ENCODE measurements around the gene GH2. TPM values are rescaled to one million over a fixed set of nuclear protein-coding genes. Genes with fewer than 3 reads are reported as not detected.
A peak's percentile ranks its signal among the peaks of the same experiment; 100 is the strongest.
"Not testable (repeated sequence)": the region's sequence is repeated elsewhere in the genome, so short reads cannot be mapped to it uniquely, and the experiment has no call there.

Gene GH2
- total RNA-seq, 4 donors from 2014 or later = not detected

GRCh38 chr17:63925615-63926014 is 43.9 kb upstream of the GH2 start:
- intact Hi-C loops (cut with DNase I; ENCODE audit: low total_unique reads) = loop anchor here (10.0 kb wide), 1 partner anchor 99 kb away; the partner anchor contains the start of gene ICAM2
- in situ Hi-C loops (cut with MboI; ENCODE audit: low pct_ligation_motif_present in 1 of 4, low pct_unique_long_range_greater_than_20kb in 1 of 4, low sequenced_read_pairs in 3 of 4) = loop anchor here in 1 of 4 donors (10.0 kb wide), 1 partner anchor 99 kb away; the partner anchor contains the start of gene ICAM2
- TF ChIP-seq POLR2AphosphoS5 (IDR thresholded peaks at IDR 0.05) (no peak), CTCF (IDR thresholded peaks at IDR 0.05) (no peak), POLR2A (IDR thresholded peaks at IDR 0.05) (no peak), EP300 (IDR thresholded peaks at IDR 0.05; ENCODE audit: low read depth) (no peak)

GRCh38 chr17:63922402-63922801 is 40.7 kb upstream of the GH2 start:
- in situ Hi-C loops (cut with MboI; ENCODE audit: low pct_ligation_motif_present in 1 of 4, low pct_unique_long_range_greater_than_20kb in 1 of 4, low sequenced_read_pairs in 3 of 4) = loop anchor here in 3 of 4 donors (10.0 to 25.0 kb wide), 4 partner anchors 90 to 365 kb away; partner anchors contain the start of genes ICAM2 (in 2 of the 3) and ERN1 (in 1 of the 3)
- WGBS, 2 donors (ENCODE audit: low coverage in 1 of 2) = 64 to 73% methylated on average over 2 to 9 of the region's 9 CpGs
- not testable (repeated sequence) for H3K27ac ChIP-seq, H3K27me3 ChIP-seq, DNase-seq, H3K4me3 ChIP-seq, H3K9me3 ChIP-seq, H3K4me1 ChIP-seq, H3K36me3 ChIP-seq
- intact Hi-C loops (cut with DNase I; ENCODE audit: low total_unique reads) = loop anchor here (10.0 kb wide), 1 partner anchor 102 kb away; the partner anchor contains the start of gene ICAM2

More at GRCh38 chr17:63925615-63926014, 43.9 kb upstream of the GH2 start:
- Histone ChIP-seq H3K36me3 (no peaks in the 10 kb centered on the region), H3K27ac (no peak overlapping the region), H3K4me3 (no peak overlapping the region), H3K4me1 (peaks cover 0 to under 1% (median 0%) of the 10 kb centered on the region in 4 donors), H3K27me3 (no peaks in the 10 kb centered on the region), H3K9me3 (no peaks in the 10 kb centered on the region)
- no peak for DNase-seq
- WGBS, 2 donors (ENCODE audit: low coverage in 1 of 2) = 72 to 95% methylated on average over 3 to 5 of the region's 5 CpGs

GRCh38 chr17:63920779-63921178 is 39.0 kb upstream of the GH2 start:
- intact Hi-C loops (cut with DNase I; ENCODE audit: low total_unique reads) (loop anchor here (10.0 kb wide), 1 partner anchor 104 kb away; the partner anchor contains the start of gene ICAM2), in situ Hi-C loops (cut with MboI; ENCODE audit: low pct_ligation_motif_present in 1 of 4, low pct_unique_long_range_greater_than_20kb in 1 of 4, low sequenced_read_pairs in 3 of 4) (loop anchor here in 3 of 4 donors (10.0 to 25.0 kb wide), 4 partner anchors 92 to 367 kb away; partner anchors contain the start of genes ICAM2 (in 2 of the 3) and ERN1 (in 1 of the 3))
- 75 to 76% methylated on average over 2 to 5 of the region's 5 CpGs for WGBS, 2 donors (ENCODE audit: low coverage in 1 of 2)
- not testable (repeated sequence) for H3K4me1 ChIP-seq, H3K27me3 ChIP-seq, DNase-seq, H3K27ac ChIP-seq, H3K9me3 ChIP-seq, H3K4me3 ChIP-seq, H3K36me3 ChIP-seq

GRCh38 chr17:63920050-63920449 is 38.3 kb upstream of the GH2 start:
- H3K9me3 ChIP-seq, H3K4me3 ChIP-seq, H3K27me3 ChIP-seq, H3K4me1 ChIP-seq, H3K36me3 ChIP-seq, DNase-seq, H3K27ac ChIP-seq: not testable (repeated sequence)
- intact Hi-C loops (cut with DNase I; ENCODE audit: low total_unique reads) (loop anchor here (10.0 kb wide), 1 partner anchor 105 kb away; the partner anchor contains the start of gene ICAM2), in situ Hi-C loops (cut with MboI; ENCODE audit: low pct_ligation_motif_present in 1 of 4, low pct_unique_long_range_greater_than_20kb in 1 of 4, low sequenced_read_pairs in 3 of 4) (loop anchor here in 3 of 4 donors (10.0 to 25.0 kb wide), 4 partner anchors 92 to 367 kb away; partner anchors contain the start of genes ICAM2 (in 2 of the 3) and ERN1 (in 1 of the 3))
- 76 to 83% methylated on average over 2 to 6 of the region's 6 CpGs for WGBS, 2 donors (ENCODE audit: low coverage in 1 of 2)

GRCh38 chr17:63919311-63919723 is 37.6 kb upstream of the GH2 start:
- Histone ChIP-seq H3K36me3 (no peaks in the 10 kb centered on the region), H3K27me3 (no peaks in the 10 kb centered on the region), H3K27ac (no peak overlapping the region), H3K4me3 (no peak overlapping the region), H3K9me3 (no peaks in the 10 kb centered on the region), H3K4me1 (no peaks in the 10 kb centered on the region)
- DNase-seq = peak; percentile 69
- TF ChIP-seq EP300 (IDR thresholded peaks at IDR 0.05; ENCODE audit: low read depth) (no peak), CTCF (IDR thresholded peaks at IDR 0.05) (peak; percentile 94 to 98 (median 95))
- WGBS, 2 donors (ENCODE audit: low coverage in 1 of 2) = 45% methylated on average over 8 of the region's 8 CpGs; no CpG with 5 or more reads in 1 of the 2 donors
- in situ Hi-C loops (cut with MboI; ENCODE audit: low pct_ligation_motif_present in 1 of 4, low pct_unique_long_range_greater_than_20kb in 1 of 4, low sequenced_read_pairs in 3 of 4) = loop anchor here in 3 of 4 donors (10.0 to 25.0 kb wide), 5 partner anchors 93 to 368 kb away; partner anchors contain the start of genes ERN1 (in 3 of the 3) and ICAM2 (in 2 of the 3)
- intact Hi-C loops (cut with DNase I; ENCODE audit: low total_unique reads) = loop anchor here (10.0 kb wide), 1 partner anchor 365 kb away; no protein-coding TSS in a partner anchor

GRCh38 chr17:63918789-63919305 is 37.1 kb upstream of the GH2 start, which contains the start of gene GH1:
GH1 (minus strand) TSS chr17:63918839; CDS start chr17:63918776, 63 bp downstream.
- H3K4me3 ChIP-seq, H3K36me3 ChIP-seq, H3K4me1 ChIP-seq, H3K9me3 ChIP-seq, H3K27me3 ChIP-seq, H3K27ac ChIP-seq, DNase-seq: not testable (repeated sequence)
- WGBS, 2 donors (ENCODE audit: low coverage in 1 of 2) = 60% methylated on average over 10 of the region's 10 CpGs; no CpG with 5 or more reads in 1 of the 2 donors
- in situ Hi-C loops (cut with MboI; ENCODE audit: low pct_ligation_motif_present in 1 of 4, low pct_unique_long_range_greater_than_20kb in 1 of 4, low sequenced_read_pairs in 3 of 4) (loop anchor here in 3 of 4 donors (10.0 to 25.0 kb wide), 5 partner anchors 93 to 368 kb away; partner anchors contain the start of genes ERN1 (in 3 of the 3) and ICAM2 (in 2 of the 3)), intact Hi-C loops (cut with DNase I; ENCODE audit: low total_unique reads) (loop anchor here (10.0 kb wide), 1 partner anchor 366 kb away; no protein-coding TSS in a partner anchor)

All from transverse colon (tissue), 4 donors.